ENCODE data around the gene RNF13. TPM values are rescaled to one million over a fixed set of nuclear protein-coding genes. Genes with fewer than 3 reads are reported as not detected.

Gene RNF13
- total and polyA plus RNA-seq, 2 donors (not counting 3 experiments of a cell fraction or from before 2014, with no cell fraction given): 16.4 to 27.1 TPM

- no peak overlapping the region for H3K9ac ChIP-seq (replicated peaks; ENCODE audit: extremely low read depth, insufficient read depth, low read length)
- dilution Hi-C loops (cut with MboI; ENCODE audit: extremely low pct_ligation_motif_present, low sequenced_read_pairs) (no loop called here), intact Hi-C loops (cut with micrococcal nuclease) (loop anchor here (1.0 kb wide), 1 partner anchor 304 kb away; no protein-coding TSS in a partner anchor)
- ChIA-PET CTCF (interaction anchor here (0.7 to 3.5 kb wide), 44 partner anchors 9 to 616 kb away, joined by 3 to 40 read pairs (median 5); no protein-coding TSS in a partner anchor), POLR2A (no interaction called here)
- H4K20me1 ChIP-seq (replicated peaks; ENCODE audit: control insufficient read depth, extremely low read depth, insufficient read depth, low read length): no peaks in the 10 kb centered on the region
- BruUV-seq (replicated peaks): no TSS peak
- H3K36me3 ChIP-seq (ENCODE audit: control insufficient read depth in 2 of 2, extremely low read depth in 1 of 2, insufficient read depth in 2 of 2, low read length in 2 of 2): no peaks in the 10 kb centered on the region
- peak; percentile 77 for DNase-seq (ENCODE audit: low read depth, low spot score)
- peak; percentile 92 for FAIRE-seq
- H3K79me2 ChIP-seq (ENCODE audit: control insufficient read depth, insufficient read depth, low read length): no peaks in the 10 kb centered on the region
- no peaks in the 10 kb centered on the region for H3K4me1 ChIP-seq (ENCODE audit: control insufficient read depth, extremely low read depth, insufficient read depth, low read length)
- H3K4me2 ChIP-seq (ENCODE audit: insufficient read depth, low read length): no peak overlapping the region
- TF ChIP-seq MAX (IDR thresholded peaks at IDR 0.05; ENCODE audit: insufficient read depth, insufficient read length) (no peak), CTCF (IDR thresholded peaks at IDR 0.05; ENCODE audit: extremely low read depth in 1 of 2, insufficient read depth in 1 of 2, low read depth in 1 of 2, low read length in 2 of 2) (peak; percentile 51 to 58)
- no peak overlapping the region for H3K4me3 ChIP-seq (replicated peaks in 1 of 3; ENCODE audit: insufficient read depth in 1 of 3, low read depth in 1 of 3, low read length in 3 of 3)
- no peaks in the 10 kb centered on the region for H3K9me3 ChIP-seq (replicated peaks; ENCODE audit: control insufficient read depth, insufficient read depth, low read length)
- no peak overlapping the region for H2AFZ ChIP-seq (ENCODE audit: low read depth, low read length)
- no peaks in the 10 kb centered on the region for H3K27me3 ChIP-seq (ENCODE audit: control insufficient read depth in 2 of 2, insufficient read depth in 2 of 2, low read length in 2 of 2)
- no peaks in the 10 kb centered on the region for H3K9me1 ChIP-seq (replicated peaks; ENCODE audit: control insufficient read depth, extremely low read depth, insufficient read depth, low read length)
- H3K27ac ChIP-seq (ENCODE audit: insufficient read depth, low read depth, low read length): no peak overlapping the region
These were observed 66.9 kb downstream of the RNF13 start for GRCh38 chr3:149879872-149880271.

GRCh38 chr3:149881879-149882278 lies 68.9 kb downstream of the RNF13 start:
- Histone ChIP-seq H3K79me2 (ENCODE audit: control insufficient read depth, insufficient read depth, low read length) (no peaks in the 10 kb centered on the region), H3K36me3 (ENCODE audit: control insufficient read depth in 2 of 2, extremely low read depth in 1 of 2, insufficient read depth in 2 of 2, low read length in 2 of 2) (no peaks in the 10 kb centered on the region), H3K9ac (replicated peaks; ENCODE audit: extremely low read depth, insufficient read depth, low read length) (no peak overlapping the region), H3K9me1 (replicated peaks; ENCODE audit: control insufficient read depth, extremely low read depth, insufficient read depth, low read length) (no peaks in the 10 kb centered on the region), H3K9me3 (replicated peaks; ENCODE audit: control insufficient read depth, insufficient read depth, low read length) (no peaks in the 10 kb centered on the region), H4K20me1 (replicated peaks; ENCODE audit: control insufficient read depth, extremely low read depth, insufficient read depth, low read length) (no peaks in the 10 kb centered on the region), H3K4me2 (ENCODE audit: insufficient read depth, low read length) (no peak overlapping the region), H3K27ac (ENCODE audit: insufficient read depth, low read depth, low read length) (no peak overlapping the region), H3K4me1 (ENCODE audit: control insufficient read depth, extremely low read depth, insufficient read depth, low read length) (no peaks in the 10 kb centered on the region), H3K4me3 (replicated peaks in 1 of 3; ENCODE audit: insufficient read depth in 1 of 3, low read depth in 1 of 3, low read length in 3 of 3) (no peak overlapping the region), H3K27me3 (ENCODE audit: control insufficient read depth in 2 of 2, insufficient read depth in 2 of 2, low read length in 2 of 2) (no peaks in the 10 kb centered on the region), H2AFZ (ENCODE audit: low read depth, low read length) (no peak overlapping the region)
- dilution Hi-C loops (cut with MboI; ENCODE audit: extremely low pct_ligation_motif_present, low sequenced_read_pairs): no loop called here
- POLR2A ChIA-PET: no interaction called here
- CTCF ChIA-PET: interaction anchor here (3.5 kb wide), 1 partner anchor 302 kb away, joined by 40 read pairs; no protein-coding TSS in a partner anchor
- no peak for DNase-seq (ENCODE audit: low read depth, low spot score)
- intact Hi-C loops (cut with micrococcal nuclease): no loop called here
- no peak for FAIRE-seq
- no TSS peak for BruUV-seq (replicated peaks)
- TF ChIP-seq GATA2 (IDR thresholded peaks at IDR 0.05; ENCODE audit: insufficient read depth, insufficient read length, low read depth, low read length): no peak
- no peak for TF ChIP-seq JUN (IDR thresholded peaks at IDR 0.05; ENCODE audit: borderline replicate concordance, insufficient read depth, insufficient read length, low read depth)
- no peak for TF ChIP-seq FOS (IDR thresholded peaks at IDR 0.05; ENCODE audit: borderline replicate concordance, insufficient read depth, low read length)
- no peak for TF ChIP-seq POLR2AphosphoS5 (IDR thresholded peaks at IDR 0.05; ENCODE audit: insufficient read depth, low read depth, low read length)
- no peak for TF ChIP-seq MAX (IDR thresholded peaks at IDR 0.05; ENCODE audit: insufficient read depth, insufficient read length)
- no peak for TF ChIP-seq CTCF (IDR thresholded peaks at IDR 0.05; ENCODE audit: extremely low read depth in 1 of 2, insufficient read depth in 1 of 2, low read depth in 1 of 2, low read length in 2 of 2)
- no peak for TF ChIP-seq POLR2A (IDR thresholded peaks at IDR 0.05; ENCODE audit: low read depth, low read length)
- TF ChIP-seq EZH2 (IDR thresholded peaks at IDR 0.05; ENCODE audit: borderline replicate concordance, low read depth, low read length, severe bottlenecking): no peak
- no peak for TF ChIP-seq MYC (IDR thresholded peaks at IDR 0.05; ENCODE audit: low read depth, low read length)

Measured in endothelial cell of umbilical vein (primary cell).